KMS-11 (cell line): Measurements from ENCODE around the gene RASAL2.

Experiments
- H2AFZ ChIP-seq: fragments of 200-600 bp; sonication (generic); 2 replicates; pipeline ENCODE4 v1.6.1; 2016; ENCODE audit warnings: antibody characterized with exemption, mixed run types, low read depth
- H3K27ac ChIP-seq: fragments of 200-600 bp; sonication (generic); 2 replicates; pipeline ENCODE4 v1.6.1; 2016; ENCODE audit warnings: mild to moderate bottlenecking, mixed run types
- H3K27me3 ChIP-seq: fragments of 200-600 bp; sonication (generic); 2 replicates; pipeline ENCODE4 v1.6.1; 2017; ENCODE audit warnings: mild to moderate bottlenecking, low read depth, mixed run types, moderate library complexity; ENCODE audit not compliant: insufficient read depth
- H3K36me3 ChIP-seq: fragments of 200-600 bp; sonication (generic); 2 replicates; pipeline ENCODE4 v1.6.1; 2017; ENCODE audit warnings: mild to moderate bottlenecking, mixed run types; ENCODE audit not compliant: insufficient read depth
- H3K4me1 ChIP-seq: fragments of 200-600 bp; sonication (generic); 2 replicates; pipeline ENCODE4 v1.6.1; 2016; ENCODE audit warnings: mild to moderate bottlenecking, low read depth, mixed run types; ENCODE audit not compliant: poor library complexity, severe bottlenecking
- H3K4me2 ChIP-seq: fragments of 200-600 bp; sonication (generic); 2 replicates; pipeline ENCODE4 v1.7.0; 2016; ENCODE audit warnings: mild to moderate bottlenecking, mixed run types
- H3K4me3 ChIP-seq: fragments of 200-600 bp; sonication (generic); IDR thresholded peaks from 2 replicates; pipeline ENCODE4 v1.6.1; 2017; ENCODE audit warnings: low read depth, low read length, mixed read lengths; ENCODE audit not compliant: insufficient read depth
- H3K79me2 ChIP-seq: fragments of 200-600 bp; sonication (generic); 2 replicates; pipeline ENCODE4 v1.6.1; 2016; ENCODE audit warnings: low read depth, mixed run types; ENCODE audit not compliant: insufficient read depth
- H3K9ac ChIP-seq: fragments of 200-600 bp; sonication (generic); 2 replicates; pipeline ENCODE4 v1.6.1; 2016; ENCODE audit warnings: mild to moderate bottlenecking, mixed run types
- H4K20me1 ChIP-seq: fragments of 200-600 bp; sonication (generic); 2 replicates; pipeline ENCODE4 v1.6.1; 2016; ENCODE audit warnings: mild to moderate bottlenecking, mixed run types; ENCODE audit not compliant: insufficient read depth
- TF ChIP-seq, protein P1 (sequence below): fragments of 200-600 bp; sonication (generic); conservative IDR thresholded peaks from 2 replicates; pipeline ENCODE4 v1.6.1; 2017; ENCODE audit warnings: low read depth, mild to moderate bottlenecking, antibody characterized with exemption, low read length, moderate library complexity, mixed read lengths

Gene RASAL2

DNA sequence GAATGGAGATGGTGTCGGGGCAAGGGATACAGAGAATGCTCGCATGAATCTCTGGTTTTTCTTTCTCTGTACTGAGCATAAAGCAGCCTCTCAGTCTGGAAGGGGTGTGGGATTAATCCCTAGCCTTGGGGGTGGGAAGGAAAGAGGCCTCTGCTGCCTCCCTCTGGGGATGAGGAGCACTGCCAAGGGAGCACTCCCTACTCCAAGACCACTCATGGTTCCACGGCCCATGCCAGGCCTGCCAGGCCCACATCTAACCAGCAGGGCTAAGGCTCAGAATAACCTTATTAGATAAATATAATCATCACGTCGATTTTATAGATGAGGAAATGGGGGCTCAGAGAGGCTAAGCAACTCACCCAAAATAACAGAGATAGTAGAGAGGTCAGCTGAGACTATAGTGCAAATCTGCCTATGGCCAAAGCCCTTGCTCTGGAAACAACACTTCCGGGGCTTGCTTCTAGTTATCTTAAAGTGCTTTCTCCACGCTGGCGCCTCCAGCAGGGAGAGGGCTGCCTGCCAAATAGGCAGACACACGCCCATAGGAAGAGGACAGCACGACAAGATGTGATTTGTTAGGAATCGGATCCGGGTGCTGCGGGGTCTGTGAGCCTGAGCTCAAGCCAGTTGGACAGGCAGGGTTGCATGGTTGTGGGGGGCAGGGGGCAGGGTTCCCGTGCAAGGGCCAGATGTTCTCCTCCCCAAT, 419.5 kb downstream of the RASAL2 start:
- Histone ChIP-seq H3K79me2 (no peaks in the 10 kb centered on the region), H2AFZ (no peak overlapping the region), H3K4me1 (no peaks in the 10 kb centered on the region), H3K9ac (no peak overlapping the region), H3K27ac (no peak overlapping the region), H3K4me3 (no peak overlapping the region), H3K27me3 (no peaks in the 10 kb centered on the region), H3K36me3 (no peaks in the 10 kb centered on the region), H4K20me1 (no peaks in the 10 kb centered on the region), H3K4me2 (no peak overlapping the region)
- TF ChIP-seq, protein P1, sequence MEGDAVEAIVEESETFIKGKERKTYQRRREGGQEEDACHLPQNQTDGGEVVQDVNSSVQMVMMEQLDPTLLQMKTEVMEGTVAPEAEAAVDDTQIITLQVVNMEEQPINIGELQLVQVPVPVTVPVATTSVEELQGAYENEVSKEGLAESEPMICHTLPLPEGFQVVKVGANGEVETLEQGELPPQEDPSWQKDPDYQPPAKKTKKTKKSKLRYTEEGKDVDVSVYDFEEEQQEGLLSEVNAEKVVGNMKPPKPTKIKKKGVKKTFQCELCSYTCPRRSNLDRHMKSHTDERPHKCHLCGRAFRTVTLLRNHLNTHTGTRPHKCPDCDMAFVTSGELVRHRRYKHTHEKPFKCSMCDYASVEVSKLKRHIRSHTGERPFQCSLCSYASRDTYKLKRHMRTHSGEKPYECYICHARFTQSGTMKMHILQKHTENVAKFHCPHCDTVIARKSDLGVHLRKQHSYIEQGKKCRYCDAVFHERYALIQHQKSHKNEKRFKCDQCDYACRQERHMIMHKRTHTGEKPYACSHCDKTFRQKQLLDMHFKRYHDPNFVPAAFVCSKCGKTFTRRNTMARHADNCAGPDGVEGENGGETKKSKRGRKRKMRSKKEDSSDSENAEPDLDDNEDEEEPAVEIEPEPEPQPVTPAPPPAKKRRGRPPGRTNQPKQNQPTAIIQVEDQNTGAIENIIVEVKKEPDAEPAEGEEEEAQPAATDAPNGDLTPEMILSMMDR: no peak

DNA sequence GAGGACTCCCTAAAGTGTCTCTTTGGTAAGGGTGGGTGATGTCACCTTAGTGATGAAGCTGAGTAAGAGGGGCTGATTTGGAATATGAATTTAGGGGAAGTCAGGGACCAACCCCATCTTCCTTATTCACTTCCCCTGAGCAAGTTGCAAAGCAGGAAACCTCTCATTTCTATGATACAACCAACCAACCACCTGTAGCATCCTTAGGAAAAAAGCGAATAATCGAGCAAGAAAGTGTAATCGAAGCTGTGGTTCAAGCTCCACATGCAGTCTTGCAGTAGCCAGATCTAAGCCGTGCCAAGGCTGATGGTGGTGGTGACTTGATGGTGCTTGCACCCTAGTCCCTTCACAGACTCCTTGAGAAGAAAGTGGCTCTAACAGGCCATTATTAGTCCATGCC, 422.2 kb downstream of the RASAL2 start:
- Histone ChIP-seq H3K4me3 (no peak overlapping the region), H3K4me2 (no peak overlapping the region), H4K20me1 (no peaks in the 10 kb centered on the region), H3K27me3 (no peaks in the 10 kb centered on the region), H2AFZ (no peak overlapping the region), H3K9ac (no peak overlapping the region), H3K79me2 (no peaks in the 10 kb centered on the region), H3K36me3 (no peaks in the 10 kb centered on the region), H3K4me1 (no peaks in the 10 kb centered on the region), H3K27ac (no peak overlapping the region)
- TF ChIP-seq, protein P1: no peak

DNA sequence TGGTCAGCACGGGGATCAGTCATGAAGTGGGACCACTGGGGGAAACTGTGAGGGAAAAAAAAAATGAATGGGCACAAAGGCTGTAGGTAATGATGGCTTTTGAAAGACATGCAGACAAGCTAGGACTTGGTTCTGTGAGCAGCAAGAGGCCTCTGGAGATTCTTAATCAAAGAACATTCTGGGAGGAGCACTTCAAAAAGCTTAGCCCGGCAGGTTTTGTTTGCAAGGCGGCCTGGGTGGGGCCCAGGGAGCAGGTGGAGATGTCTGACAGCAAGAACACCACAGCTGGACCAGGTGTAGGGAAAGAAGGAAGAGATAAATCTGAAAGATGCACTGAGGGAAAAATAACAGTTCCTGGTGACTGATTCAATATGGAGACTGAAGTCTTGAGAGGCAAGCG, 425.0 kb downstream of the RASAL2 start:
- TF ChIP-seq, protein P1: no peak
- Histone ChIP-seq H3K27ac (no peak overlapping the region), H3K4me3 (no peak overlapping the region), H2AFZ (no peak overlapping the region), H3K4me2 (no peak overlapping the region), H3K27me3 (no peaks in the 10 kb centered on the region), H4K20me1 (no peaks in the 10 kb centered on the region), H3K4me1 (no peaks in the 10 kb centered on the region), H3K79me2 (no peaks in the 10 kb centered on the region), H3K9ac (no peak overlapping the region), H3K36me3 (no peaks in the 10 kb centered on the region)

DNA sequence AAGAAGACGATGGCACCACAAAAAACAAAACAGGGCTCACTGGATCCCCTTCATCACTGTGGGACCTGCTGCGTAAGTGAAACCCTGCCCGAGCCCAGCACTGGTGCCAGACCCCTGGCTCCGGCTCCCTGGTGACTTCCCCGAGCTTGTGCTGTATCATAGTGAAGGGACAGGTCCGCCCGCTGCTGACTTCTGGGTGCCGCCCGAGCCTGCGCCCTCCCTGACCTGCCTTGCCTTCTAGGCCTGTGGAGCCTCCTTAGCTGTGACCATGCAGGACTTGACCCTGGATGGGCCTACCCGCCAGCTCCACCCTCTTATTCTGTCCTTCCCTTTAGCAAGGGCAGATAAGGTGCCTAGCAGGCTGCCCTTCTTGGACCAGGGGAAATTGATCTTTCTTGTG, 426.9 kb downstream of the RASAL2 start:
- TF ChIP-seq, protein P1: no peak
- Histone ChIP-seq H4K20me1 (no peaks in the 10 kb centered on the region), H3K27ac (no peak overlapping the region), H3K4me1 (no peaks in the 10 kb centered on the region), H3K4me2 (no peak overlapping the region), H3K27me3 (no peaks in the 10 kb centered on the region), H2AFZ (no peak overlapping the region), H3K9ac (no peak overlapping the region), H3K79me2 (no peaks in the 10 kb centered on the region), H3K36me3 (no peaks in the 10 kb centered on the region), H3K4me3 (no peak overlapping the region)
